Measurements from ENCODE around the gene TDRD3.

The TDRD3 gene

DNA sequence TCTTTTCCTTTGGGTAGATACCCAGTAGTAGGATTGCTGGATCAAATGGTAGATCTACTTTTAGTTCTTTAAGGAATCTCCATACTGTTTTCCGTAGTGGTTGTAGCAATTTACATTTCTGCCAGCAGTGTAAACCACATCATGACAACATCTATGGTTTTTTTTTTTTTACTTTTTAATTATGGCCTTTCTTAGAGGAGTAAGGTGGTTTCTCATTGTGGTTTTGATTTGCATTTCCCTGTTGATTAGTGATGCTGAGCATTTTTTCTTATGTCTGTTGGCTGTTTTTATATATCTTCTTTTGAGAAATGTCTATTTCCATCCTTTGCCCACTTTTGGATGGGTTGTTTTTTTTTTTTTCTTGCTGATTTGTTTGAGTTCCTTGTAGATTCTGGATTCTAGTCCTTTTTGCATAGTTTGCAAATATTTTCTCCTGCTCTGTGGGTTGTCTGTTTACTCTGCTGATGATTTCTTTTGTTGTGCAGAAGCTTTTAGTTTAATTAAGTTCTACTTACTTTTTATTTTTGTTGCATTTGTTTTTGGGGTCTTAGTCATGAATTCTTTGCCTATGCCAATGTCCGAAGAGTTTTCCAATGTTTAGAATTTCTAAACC lies 38.8 kb downstream of the TDRD3 start:
- H3K4me3 ChIP-seq = no peak overlapping the region
- H3K27ac ChIP-seq = no peak overlapping the region

DNA sequence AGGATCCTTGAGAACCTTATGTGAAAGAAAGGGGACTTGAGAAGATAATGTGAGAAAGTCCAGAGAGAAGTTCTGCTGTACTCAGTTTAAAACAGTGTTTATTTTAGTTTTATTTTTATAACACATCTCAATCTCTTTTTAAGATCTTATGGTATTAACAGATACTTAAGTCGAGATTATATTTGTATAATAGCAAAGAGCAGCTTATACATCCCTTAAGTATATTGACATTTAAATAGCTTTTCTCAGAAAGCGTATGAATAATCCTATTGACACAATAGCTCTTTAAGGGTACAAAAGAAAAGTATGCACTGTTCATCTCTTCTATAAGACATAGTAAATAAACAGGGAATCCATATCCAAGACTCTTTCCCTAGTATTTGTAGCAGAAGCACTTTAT lies 42.2 kb downstream of the TDRD3 start:
- Histone ChIP-seq H3K4me3 (no peak overlapping the region), H3K27ac (no peak overlapping the region)

GRCh38 chr13:60441761-60442160 lies 44.7 kb downstream of the TDRD3 start:
- Histone ChIP-seq H3K27ac (no peak overlapping the region), H3K4me3 (no peak overlapping the region)

DNA sequence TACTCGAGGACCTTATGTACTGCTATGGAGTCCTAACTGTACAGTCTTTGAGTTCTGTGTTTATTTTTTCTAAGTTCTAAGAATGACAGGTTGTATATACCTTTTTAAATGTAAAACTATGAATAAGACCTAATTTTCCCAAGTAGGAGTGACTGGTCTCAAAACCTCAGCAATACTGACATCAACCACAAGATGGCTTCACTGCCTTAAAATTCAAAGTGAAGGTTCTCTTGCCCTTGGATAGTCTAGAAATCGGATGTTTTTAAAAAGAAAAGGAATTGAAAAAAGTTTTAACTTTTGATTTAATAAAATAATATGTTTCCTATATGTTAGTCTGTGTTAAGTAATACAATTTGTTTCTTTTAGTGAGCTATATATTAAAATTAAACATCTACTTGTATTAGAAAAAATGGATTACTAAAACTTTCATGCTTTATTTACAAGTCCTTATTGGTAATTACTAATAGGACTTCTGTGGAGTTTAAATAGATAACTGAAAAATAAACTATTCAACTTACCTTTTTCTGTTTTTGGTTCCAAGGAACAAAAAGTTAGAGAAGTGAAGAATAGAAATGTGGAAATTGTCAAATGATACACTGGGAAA lies 52.0 kb downstream of the TDRD3 start:
- H3K27ac ChIP-seq = no peak overlapping the region
- no peak overlapping the region for H3K4me3 ChIP-seq

GRCh38 chr13:60453490-60453889 lies 56.5 kb downstream of the TDRD3 start:
- Histone ChIP-seq H3K27ac (no peak overlapping the region), H3K4me3 (no peak overlapping the region)

DNA sequence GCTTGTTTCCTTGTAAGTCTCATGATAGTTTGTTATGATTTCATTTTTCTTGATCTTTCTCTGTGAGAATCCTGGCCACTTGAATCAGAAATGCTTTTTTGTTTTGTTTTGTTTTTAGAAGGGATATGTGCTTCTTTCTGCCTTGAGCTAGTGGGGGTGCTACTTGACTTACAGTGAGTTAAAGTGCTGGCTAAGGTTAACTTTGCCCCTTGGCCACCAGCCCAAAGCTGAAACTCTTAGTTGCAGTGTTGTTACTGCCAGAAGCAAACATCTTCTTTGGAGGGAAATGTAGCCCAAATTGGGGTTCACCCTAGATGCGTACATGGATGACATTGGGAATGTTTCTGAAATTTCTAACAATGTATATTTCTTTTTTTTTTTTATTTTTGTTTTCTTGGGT lies 57.4 kb downstream of the TDRD3 start:
- Histone ChIP-seq H3K4me3 (no peak overlapping the region), H3K27ac (no peak overlapping the region)

DNA sequence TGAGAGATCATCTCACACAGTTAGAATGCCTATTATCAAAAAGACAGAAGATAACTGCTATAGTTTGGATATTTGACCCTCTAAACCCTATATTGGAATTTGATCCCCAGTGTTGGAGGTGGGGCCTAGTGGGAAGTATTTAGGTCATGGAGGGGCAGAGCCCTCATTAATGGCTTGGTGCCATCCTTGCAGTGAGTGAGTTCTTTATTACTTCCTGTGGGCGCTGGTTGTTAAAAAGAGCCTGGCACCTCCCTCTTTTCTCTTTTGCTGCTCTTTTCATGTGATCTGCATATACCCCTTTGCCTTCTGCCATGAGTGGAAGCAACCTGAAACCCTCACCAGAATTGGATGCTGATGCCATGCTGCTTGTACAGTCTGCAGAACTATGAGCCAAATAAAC lies 66.8 kb downstream of the TDRD3 start:
- H3K27ac ChIP-seq = no peak overlapping the region
- no peak overlapping the region for H3K4me3 ChIP-seq

DNA sequence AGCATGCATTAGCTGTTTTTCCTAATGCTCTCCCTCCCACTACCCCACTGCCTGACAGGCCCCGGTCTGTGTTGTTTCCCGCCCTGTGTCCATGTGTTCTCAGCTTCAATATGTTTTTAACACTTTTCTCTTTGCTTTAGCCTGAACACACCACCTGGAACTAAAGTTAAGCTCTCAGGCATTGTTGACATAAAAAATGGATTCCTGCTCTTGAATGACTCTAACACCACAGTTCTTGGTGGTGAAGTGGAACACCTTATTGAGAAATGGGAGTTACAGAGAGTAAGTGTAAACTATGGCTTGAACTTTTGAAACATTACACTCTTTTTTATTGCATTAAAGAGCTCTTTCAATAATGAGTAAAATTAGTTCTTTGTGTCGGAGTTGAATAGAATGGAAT lies 70.1 kb downstream of the TDRD3 start:
- Histone ChIP-seq H3K27ac (no peak overlapping the region), H3K4me3 (no peak overlapping the region)

GRCh38 chr13:60479273-60479672 lies 82.3 kb downstream of the TDRD3 start:
- Histone ChIP-seq H3K4me3 (no peak overlapping the region), H3K27ac (no peak overlapping the region)

DNA sequence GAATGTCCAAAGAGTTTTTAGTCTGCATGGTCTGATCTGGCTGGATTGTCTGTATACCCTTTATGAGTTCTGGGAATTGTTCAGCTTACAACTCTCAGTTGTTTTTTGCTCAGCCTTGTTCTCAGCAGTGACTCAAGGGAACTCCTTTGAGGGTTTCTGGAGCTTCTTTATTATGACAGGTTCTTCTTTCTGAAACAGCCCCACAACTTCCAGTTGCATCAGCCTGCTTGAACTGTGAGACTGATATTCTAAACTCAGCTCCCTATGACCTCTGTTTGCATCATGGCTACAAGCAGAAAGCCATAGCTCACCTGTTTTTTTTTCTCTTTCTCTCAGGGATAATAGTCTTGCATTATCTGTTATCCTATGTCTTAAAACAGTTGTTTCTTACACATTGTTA lies 85.0 kb downstream of the TDRD3 start:
- Histone ChIP-seq H3K27ac (no peak overlapping the region), H3K4me3 (no peak overlapping the region)

DNA sequence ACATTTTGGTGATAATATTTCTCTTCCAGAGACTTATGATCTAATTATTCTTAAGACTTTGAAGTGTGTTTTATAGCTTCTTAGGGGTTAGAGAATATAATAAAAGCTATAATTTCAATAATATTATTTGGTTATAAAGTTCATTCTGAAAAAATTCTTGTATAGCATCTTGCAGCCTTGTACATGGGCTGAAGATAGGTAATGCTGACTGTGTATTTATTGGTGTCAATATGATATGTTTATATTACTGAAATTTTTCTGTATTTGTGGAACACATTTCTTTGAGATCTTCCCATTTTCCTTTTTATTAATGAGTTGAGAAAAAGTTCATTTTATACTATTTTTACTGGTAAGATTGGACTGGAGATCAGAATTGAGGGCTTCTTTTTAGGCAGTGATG lies 87.8 kb downstream of the TDRD3 start:
- no peak overlapping the region for H3K27ac ChIP-seq
- H3K4me3 ChIP-seq = no peak overlapping the region

DNA sequence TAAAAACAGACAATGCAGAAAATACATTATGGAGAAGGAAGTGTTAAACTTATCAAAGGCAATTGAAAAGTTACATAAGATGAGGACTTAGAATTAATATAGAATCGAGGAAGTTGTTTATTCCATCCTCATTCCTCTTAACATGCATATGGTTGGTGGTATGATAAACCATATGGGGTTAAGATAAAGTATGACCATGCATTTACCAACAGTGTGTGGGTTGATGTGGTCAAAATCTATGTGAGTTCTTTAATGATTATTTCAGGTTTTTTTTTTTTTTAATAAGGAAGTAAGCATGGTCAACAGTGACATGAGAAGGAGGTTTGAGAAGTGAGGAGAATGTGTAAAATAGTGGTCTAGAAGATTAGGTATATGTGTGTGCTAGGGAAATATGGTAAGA lies 94.5 kb downstream of the TDRD3 start:
- Histone ChIP-seq H3K27ac (no peak overlapping the region), H3K4me3 (no peak overlapping the region)

- Histone ChIP-seq H3K4me3 (no peak overlapping the region), H3K27ac (no peak overlapping the region)
Observed at GRCh38 chr13:60492187-60492586, 95.2 kb downstream of the TDRD3 start.

GRCh38 chr13:60494296-60494695 lies 97.3 kb downstream of the TDRD3 start:
- no peak overlapping the region for H3K4me3 ChIP-seq
- H3K27ac ChIP-seq = no peak overlapping the region

- no peak overlapping the region for H3K27ac ChIP-seq
- H3K4me3 ChIP-seq = no peak overlapping the region
Observed at GRCh38 chr13:60501236-60501635, 104.2 kb downstream of the TDRD3 start.

DNA sequence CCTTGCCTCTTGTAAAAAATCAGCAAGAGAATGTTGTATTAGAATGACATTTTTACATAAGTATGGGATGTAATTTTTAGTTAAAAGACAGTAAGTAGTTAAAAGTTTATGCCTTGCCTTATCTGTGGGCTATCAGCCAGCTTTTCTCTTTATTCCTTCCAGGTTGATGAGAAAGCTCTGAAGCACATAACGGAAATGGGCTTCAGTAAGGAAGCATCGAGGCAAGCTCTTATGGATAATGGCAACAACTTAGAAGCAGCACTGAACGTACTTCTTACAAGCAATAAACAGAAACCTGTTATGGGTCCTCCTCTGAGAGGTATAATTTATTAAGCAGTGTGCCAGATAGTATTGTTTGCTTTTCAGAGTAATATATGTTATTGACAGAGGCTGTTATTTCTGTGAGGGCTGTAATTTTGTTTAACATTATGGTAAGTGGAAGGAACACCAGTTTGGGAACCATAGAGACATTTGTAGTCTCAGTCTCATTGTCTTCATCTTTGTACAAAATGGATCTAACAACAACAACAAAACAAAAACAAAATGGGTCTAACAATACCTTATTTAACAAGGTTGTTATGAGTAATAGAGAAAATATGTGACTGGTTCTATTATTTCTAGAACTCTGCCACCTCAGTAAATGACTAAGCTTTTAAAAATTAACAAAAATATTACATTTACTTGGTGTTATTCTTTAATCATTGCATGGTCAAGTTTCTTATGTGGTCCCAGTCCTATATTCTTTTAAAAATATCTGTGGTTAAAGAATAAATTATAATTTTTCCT lies 112.8 kb downstream of the TDRD3 start:
- Histone ChIP-seq H3K27ac (no peak overlapping the region), H3K4me3 (no peak overlapping the region)

DNA sequence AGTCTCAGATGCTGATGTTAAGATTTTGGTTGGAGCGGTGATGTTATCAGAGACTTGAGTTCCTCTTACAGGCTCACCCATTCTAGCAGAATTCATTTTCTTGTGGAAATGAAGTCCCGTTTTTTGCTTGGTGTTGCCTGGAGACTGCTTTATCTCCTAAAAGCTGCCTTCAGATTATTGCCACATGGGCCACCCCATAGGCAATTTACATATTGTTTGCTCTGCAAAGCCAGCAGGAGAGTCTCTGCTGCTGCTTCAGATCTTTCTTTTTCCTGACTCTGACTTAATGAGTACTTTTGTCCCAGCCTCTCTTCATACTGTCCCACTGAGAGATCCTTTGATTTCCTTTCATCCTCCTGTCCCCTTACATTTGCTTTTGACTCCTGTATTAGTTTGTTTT lies 114.6 kb downstream of the TDRD3 start:
- no peak overlapping the region for H3K4me3 ChIP-seq
- H3K27ac ChIP-seq = no peak overlapping the region

DNA sequence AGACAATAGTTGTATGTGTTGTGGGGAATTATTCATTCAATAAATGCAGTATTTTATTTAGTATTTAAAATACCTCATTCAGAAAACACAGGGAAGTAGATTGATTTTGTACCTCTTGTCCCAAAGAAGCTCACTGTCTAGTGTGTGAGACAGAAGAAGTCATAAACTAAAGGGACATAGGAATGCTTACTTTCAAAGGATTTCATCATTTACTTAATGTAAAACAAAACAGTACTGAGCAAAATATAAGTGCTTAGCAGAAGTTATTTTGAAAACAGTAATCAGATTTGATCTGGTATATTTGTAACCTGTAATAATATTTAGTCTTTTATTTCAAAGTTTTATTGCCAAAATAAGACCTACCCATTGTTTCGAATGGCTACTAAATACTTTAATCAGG lies 117.9 kb downstream of the TDRD3 start:
- no peak overlapping the region for H3K4me3 ChIP-seq
- no peak overlapping the region for H3K27ac ChIP-seq

GRCh38 chr13:60519496-60519895 lies 122.5 kb downstream of the TDRD3 start:
- Histone ChIP-seq H3K27ac (no peak overlapping the region), H3K4me3 (no peak overlapping the region)

- H3K27ac ChIP-seq = no peak overlapping the region
Observed at GRCh38 chr13:60520902-60521569, 124.0 kb downstream of the TDRD3 start.

DNA sequence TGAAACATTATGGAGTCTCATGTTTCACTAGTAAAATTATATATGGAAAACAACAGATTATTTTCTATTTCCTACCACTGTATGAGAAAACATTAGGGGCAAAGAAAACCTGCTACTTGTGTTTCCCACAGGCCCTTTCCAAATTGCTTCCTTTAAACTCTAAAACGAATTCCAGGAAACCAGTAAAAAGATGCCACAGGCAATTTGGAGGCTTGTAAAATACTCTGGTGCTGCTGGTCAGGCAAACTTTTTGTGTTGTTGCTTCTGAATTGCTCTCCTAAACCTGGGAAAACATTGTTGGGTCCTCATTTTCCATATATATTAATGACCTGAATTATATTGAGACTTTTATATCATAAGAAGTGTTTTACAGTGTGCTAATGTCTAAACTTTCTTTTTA lies 141.5 kb downstream of the TDRD3 start:
- H3K4me3 ChIP-seq = no peak overlapping the region
- no peak overlapping the region for H3K27ac ChIP-seq

More at GRCh38 chr13:60520902-60521569, 124.0 kb downstream of the TDRD3 start:
- no peak overlapping the region for H3K4me3 ChIP-seq

Data from skin epidermis (tissue), 12 donors.